Hematopoietic multipotent progenitor cell treated with erythropoietin and hydrocortisone succinate and interleukin-3 and kit ligand, for 4 days (in vitro differentiated cells): ENCODE measurements around the gene TAX1BP1.

Experiments used
- DNase-seq: peaks from one replicate; pipeline ENCODE4 v3.0.0-alpha.2; 2015

Gene TAX1BP1

GRCh38 chr7:27739909-27740448, at the start of gene TAX1BP1:
TSS of gene TAX1BP1 (plus strand) at chr7:27740162. CDS start at chr7:27748525, 8,363 bp downstream.
- peak; percentile 98 for DNase-seq

DNA sequence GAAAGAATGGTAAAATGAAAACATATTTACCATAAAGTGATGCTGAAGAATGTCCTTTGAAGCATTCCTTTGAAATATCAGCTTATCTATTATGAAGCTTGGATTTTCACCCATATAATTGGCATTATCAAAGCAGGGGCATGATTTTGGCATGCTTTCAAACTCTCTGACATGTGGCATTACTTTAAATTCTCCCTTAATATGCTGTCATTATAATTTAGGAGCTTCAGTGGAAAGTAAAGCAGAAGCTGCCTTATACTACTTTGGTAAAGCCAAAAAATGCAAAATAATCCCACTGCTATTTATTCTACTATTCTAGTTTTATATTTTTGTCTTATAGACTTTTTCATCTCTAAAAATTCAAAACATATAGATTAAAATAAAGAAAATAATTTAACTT, 49.3 kb upstream of the TAX1BP1 start:
- DNase-seq, result no peak

GRCh38 chr7:27693794-27694193, 46.2 kb upstream of the TAX1BP1 start:
- peak; percentile 55 for DNase-seq

DNA sequence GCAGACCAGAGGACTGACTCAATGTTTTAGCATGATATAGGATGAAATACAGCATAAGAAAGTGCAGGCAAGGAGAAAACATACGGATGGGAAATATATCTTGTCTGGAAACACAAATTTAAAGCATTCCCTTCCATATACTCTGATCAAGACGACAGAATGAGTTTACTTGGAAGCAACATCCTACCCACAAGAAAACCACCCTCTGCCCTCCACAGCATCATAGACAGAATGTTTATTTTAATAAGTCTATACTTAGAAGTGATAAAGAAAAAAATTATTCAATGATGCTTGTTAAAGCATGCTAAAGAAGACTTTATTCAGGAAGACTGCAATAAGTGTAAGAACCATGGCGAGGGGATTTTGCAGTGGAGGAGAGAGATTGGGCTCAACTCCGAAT, 44.9 kb upstream of the TAX1BP1 start:
- no peak for DNase-seq

- DNase-seq, result peak; percentile 64
Observed at GRCh38 chr7:27697861-27698430, 42.0 kb upstream of the TAX1BP1 start.

DNA sequence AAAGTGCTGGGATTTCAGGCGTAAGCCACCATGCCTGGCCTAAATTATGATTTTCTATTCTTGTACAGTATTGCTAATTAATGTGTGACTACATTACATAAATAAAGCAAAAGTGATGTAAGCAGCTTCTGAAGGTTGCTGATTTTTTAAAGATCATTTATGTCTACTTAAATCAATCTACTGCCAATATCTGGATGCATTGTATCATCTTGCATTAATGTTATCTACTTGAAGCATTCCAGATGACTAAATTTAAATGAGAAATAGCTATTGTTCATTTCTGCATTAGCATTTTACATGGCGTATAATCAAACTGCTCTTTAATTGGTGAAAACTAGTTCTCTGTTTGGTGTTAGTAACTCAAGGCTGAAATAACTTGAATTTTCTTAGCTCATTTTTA, 40.2 kb upstream of the TAX1BP1 start:
- no peak for DNase-seq

DNA sequence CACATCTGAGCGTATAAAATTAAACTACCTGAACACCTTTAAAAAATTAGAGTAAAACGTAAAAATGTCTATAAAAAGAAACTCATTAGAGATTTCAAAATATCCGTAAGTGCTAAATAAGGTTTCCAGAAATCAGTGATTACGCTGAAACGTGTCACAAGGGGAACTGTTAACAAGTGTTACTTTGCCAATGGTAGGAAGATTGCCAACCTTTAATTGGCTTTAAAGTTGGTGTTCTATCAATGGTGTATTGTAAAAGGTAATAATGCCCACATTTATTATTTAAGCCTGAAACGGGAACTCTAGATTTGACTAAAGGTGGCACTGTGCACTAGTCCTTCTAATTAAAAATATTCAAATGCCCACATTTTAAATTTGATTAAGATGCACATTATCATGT, 39.5 kb upstream of the TAX1BP1 start:
- no peak for DNase-seq

DNA sequence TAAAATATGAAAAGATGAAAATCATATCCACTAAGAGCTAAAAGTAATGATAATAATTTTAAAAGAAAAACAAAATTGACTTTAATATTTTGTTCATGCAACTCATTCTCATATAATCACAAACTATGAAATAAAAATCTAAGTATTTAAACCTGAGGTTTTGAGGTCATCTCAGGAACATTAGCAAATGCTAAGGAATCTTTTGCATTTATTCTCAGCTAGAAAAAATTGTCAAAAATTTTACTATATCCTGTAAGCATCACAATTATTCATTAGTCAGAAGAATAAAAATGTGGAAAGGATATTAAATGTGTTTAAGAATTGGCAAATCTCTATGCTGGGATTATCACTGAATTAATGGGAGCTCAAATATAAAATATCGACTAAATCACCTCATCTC, 36.8 kb upstream of the TAX1BP1 start:
- no peak for DNase-seq

DNA sequence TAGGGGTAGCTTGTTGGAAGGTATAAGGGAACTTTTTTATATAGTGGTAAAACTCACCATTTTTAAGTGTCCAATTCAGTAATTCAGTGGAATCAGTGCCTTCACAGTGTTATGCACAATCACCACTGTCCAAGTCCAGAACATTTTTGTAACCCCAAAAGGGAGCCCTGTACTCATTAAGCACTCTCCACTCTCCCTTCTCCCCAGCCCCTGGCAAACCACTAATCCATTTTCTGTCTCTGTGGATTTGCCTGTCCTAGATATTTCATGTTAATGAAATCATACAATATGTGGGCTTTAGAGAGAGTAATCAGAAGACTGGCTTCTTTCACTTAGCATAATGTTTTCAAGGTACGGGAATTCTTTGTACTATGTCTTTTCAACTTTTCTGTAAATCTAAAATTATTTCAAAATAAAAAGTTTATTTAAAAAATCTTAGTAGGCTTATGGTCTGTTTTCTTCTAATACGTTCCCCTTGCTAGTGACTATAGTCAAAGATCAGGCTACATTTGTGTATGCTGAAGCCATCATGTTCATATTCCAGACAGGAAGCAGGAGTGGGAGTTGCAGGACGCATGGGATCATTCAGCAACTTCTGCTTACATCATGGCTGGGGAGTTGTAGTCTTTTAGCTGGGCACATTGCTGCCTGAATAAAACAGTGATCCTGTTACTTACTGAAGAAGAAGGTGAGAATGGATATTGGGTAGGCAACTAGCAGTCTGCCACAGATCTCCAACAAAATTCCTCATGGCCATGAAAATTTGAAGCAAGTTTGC, 35.4 kb upstream of the TAX1BP1 start:
- no peak for DNase-seq

DNA sequence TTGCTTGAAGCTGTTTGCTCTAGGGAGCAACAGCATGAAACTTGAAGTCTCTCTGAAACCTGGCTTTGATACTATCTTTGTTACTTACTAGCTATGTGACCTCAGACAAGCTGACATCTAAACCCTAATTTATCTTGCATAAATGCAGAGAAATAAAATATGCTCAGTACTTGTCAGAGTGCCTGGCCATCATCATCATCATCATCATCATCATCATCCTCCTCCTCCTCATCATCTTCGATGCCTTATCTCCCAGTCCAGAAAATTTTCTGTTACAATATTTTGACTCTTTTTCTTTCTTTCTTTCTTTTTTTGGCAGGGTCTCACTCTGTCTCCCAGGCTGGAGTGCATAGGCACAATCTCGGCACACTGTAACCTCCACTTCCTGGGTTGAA, 34.8 kb upstream of the TAX1BP1 start:
- no peak for DNase-seq

- no peak for DNase-seq
Observed at GRCh38 chr7:27708485-27708884, 31.5 kb upstream of the TAX1BP1 start.

DNA sequence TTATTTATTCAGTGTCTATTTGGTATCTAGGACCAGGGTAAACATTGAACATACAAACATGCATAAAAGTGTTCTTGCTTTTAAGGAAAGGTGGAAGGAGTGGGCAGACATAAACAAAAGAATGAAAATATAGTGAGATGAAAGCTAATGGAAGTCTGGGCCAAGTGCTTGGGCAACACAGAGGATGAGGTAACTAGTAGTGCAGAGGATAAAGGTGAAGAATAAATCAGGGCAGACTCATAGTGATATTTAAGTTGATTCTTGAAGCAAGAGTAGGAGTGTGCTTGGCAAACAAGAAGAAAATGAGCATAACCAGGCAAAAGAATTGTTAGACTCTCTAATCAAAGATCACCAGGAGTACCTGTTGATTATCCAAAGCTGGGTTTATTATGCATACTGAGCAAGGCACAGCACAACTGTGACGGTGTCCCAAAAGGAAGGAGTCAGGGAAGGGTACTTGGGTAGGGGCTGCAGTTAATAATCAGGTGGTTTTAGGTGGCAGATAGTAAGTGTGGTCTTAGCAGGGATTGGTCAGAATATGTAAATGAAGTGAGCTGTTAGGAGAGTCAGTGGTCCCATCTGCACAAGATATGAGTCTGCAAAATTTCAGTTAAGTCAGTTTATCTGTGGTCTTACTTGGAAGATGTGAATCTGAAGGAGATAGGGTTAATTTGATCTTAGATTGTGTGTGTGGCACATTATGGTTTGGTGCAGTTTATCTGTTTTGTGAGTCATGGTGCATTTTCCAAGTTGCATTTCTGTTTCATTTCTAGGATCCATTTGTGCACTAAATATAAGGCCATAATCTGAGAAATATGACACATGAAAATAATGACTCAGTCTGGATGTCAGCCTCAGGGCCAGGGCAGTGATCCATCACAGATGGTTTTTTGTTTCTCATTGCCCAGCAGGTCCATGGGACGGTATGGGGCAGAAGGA, 30.6 kb upstream of the TAX1BP1 start:
- peak; percentile 78 for DNase-seq

DNA sequence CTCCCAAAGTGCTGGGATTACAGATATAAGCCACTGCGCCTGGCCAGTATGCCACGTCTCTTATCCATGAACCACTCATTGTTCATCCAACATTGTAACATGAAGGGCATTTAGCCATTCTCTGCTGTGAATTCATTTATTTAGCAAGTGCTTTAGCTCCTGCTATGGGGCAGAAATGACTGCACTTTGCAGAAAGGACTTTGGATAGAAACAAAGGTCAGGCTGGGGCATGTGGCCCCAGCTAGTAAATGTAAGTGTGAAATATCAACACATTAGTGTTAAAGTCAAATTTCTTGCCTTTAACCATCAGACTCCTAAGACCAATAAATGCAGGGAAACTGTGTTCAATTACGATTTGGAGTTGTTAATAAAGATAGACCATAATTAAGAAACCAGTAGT, 27.7 kb upstream of the TAX1BP1 start:
- DNase-seq, result no peak

- no peak for DNase-seq
Observed at GRCh38 chr7:27714831-27715444, 25.0 kb upstream of the TAX1BP1 start.

DNA sequence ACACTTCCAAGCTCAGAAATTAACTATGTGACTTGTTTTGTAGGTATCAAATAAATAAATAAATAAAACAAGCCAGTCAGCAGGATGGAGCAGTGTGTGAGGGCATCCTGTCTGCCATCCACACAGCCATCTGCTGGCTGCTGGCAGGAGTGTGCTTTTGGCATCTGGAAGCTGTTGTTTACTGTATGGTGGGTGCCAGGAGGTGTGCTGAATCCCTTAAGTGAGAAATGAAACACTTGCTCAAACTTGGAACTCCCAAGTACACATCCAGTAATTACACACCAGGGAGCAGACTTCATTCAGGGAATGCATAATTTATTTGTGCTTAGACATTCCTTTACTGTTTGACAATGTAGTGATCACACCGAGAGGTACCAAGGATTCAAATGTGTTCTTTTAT, 16.9 kb upstream of the TAX1BP1 start:
- DNase-seq, result peak; percentile 48

DNA sequence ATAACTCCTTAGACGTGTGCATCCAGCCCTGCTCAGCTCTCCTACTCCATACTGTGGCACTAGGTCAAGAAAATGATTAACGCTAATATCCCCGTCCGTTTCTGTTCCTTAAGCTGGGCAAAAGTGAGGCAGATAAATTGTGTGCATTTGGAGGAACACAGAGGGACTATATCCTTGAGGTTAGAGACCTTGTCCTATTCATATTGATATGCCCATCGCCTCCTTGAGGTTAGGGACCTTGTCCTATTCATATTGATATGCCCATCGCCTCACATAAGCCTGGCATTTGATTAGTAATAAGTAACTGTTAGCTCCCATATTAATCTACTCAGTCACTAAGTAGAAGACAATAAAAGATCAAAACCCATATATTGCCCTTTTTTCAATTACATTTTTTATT, 12.9 kb upstream of the TAX1BP1 start:
- DNase-seq, result no peak

DNA sequence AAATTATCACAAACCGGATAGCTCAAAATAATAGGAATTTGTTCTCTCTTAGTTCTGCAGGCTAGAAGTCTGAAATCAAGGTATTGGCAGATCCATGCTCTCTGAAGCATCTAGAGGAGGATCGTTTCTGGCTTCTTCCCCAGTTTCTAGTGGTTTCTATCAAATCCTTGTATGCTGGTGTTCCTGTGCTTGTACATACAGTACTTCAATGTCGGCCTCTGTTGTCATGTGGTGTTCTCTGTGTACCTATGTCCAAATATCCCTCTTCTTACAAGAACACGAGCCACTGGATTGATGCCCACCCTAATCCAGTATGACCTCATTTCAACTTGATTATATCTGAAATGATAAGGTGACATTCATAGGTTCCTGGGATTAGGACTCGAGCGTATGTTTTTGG, 9.8 kb upstream of the TAX1BP1 start:
- DNase-seq, result no peak

DNA sequence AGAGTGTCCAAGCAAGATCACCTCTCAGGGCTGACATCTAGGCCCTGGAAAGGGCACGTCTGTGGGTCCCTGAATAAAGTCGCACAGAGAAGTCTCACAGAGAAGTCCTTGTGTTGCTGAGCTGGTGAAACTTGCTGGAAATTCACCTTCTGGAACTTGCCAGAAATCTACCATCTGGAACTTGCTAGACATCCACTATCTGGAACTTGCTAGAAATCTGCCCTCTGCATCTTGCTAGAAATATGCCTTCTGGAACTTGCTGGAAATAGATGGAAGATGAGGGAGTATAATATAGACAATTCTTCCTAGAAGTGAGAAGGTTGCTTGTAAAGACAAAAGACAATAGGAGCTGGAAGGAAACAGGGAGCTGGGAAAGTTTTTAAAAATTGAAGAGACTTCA, 5.4 kb upstream of the TAX1BP1 start:
- DNase-seq, result no peak

GRCh38 chr7:27735165-27735564, 4.8 kb upstream of the TAX1BP1 start:
- no peak for DNase-seq

- DNase-seq, result no peak
Observed at GRCh38 chr7:27735831-27736230, 4.1 kb upstream of the TAX1BP1 start.

GRCh38 chr7:27737178-27737577, 2.8 kb upstream of the TAX1BP1 start:
- DNase-seq, result no peak

GRCh38 chr7:27737616-27738015, 2.3 kb upstream of the TAX1BP1 start:
- DNase-seq, result no peak

DNA sequence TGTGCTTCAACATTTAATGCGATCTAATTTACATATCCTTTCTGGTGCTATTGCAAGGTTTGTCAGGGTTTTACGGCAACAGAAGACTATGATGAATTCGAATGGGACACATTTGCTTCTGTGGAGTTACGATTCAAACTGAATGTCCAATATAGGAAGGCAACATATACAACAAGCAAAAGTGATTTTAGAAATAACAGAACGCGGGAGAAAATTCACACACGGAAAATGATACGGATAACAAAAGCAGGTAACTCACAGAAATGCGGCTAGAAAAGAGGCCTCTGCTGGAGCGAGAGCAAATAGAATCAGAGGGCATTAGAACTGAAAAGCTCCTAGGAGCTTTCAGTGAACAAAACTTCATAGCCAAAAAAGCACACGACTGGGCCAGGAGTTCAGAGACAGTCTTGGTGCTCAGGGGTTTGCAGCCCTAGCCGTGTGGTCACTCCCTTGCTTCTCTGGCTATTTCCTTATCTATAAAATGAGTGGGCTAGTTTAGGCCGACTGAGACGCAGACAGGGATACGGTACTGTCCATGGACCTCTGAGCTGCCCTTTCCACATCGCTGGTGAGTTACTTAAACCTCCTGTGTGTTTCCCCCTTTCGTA, 557 bp upstream of the TAX1BP1 start:
- DNase-seq, result no peak
